Lower leg skin (tissue), 4 donors: ENCODE results near the gene ABCA6. TPM values are rescaled to one million over a fixed set of nuclear protein-coding genes. Genes with fewer than 3 reads are reported as not detected.

ENCODE experiments used
- DNase-seq, 2 donors: peaks; one replicate each; pipeline ENCODE4 v3.0.0-alpha.2; 2019; ENCODE audit warnings: low spot score in 2 of 2
- H3K4me3 ChIP-seq: fragments of 200-600 bp; sonication (generic); 2 replicates; pipeline ENCODE4 v1.5.1; 2017; ENCODE audit warnings: mild to moderate bottlenecking, low read depth; ENCODE audit not compliant: poor library complexity, severe bottlenecking
- CTCF ChIP-seq, 3 donors: fragments of 450-650 bp; IDR thresholded peaks; one replicate each; pipeline ENCODE4 v1.5.1; 2016; ENCODE audit warnings: antibody characterized with exemption in 3 of 3, mild to moderate bottlenecking in 3 of 3, moderate library complexity in 2 of 3
- POLR2A ChIP-seq, 2 donors: fragments of 450-650 bp; IDR thresholded peaks; one replicate each; pipeline ENCODE4 v1.6.1; 2016 to 2017; ENCODE audit warnings: antibody characterized with exemption in 2 of 2, mild to moderate bottlenecking in 1 of 2, moderate library complexity in 1 of 2
- WGBS, 2 donors: methylation state at CpG; one replicate each; pipeline ENCODE4 v1.1.5; 2018; 5-methylcytosine and 5-hydroxymethylcytosine counted together
- intact Hi-C: fragments of 100-400 bp; cut with DNase I; formaldehyde crosslinking; loops from one replicate; pipeline ENCODE4 v1.15.0; 2023; ENCODE audit warnings: low total_unique reads
- total RNA-seq, 4 donors: library from RNA; depleted of rRNA; stranded (reverse); fragments of >200 nt; gene quantifications; one replicate each; pipeline ENCODE4 v1.1.0, GENCODE V29; 2016

Gene ABCA6
- total RNA-seq, 4 donors from 2014 or later = 16.3 to 29.0 (median 16.8) TPM

DNA sequence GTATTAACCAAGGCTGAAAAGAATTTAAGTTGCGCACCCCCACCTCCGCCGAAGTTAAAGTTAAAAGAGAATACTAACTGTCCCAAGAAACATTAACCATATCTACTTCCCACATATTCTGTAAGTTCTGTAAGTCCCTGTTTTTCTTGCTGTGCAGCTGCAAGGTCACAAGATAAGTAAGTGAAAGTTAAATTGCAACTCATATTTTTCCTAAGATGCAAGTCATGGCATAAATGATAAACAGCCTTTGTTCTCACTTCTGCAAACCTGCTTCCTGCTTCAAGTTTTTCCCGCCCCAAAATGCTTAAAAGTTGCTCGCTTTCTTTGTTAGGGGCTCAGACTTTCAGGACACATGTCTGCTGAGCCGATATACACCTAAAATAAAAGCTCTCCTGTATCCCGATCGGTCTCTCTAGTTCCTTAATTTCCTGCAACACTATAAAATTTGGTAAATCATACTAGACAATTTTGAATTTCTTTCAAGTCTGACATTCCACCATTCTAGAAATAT, 48.4 kb downstream of the ABCA6 start:
- intact Hi-C loops = no loop called here
- DNase-seq = no peak
- TF ChIP-seq CTCF (IDR thresholded peaks at IDR 0.05) (no peak), POLR2A (IDR thresholded peaks at IDR 0.05) (no peak)

DNA sequence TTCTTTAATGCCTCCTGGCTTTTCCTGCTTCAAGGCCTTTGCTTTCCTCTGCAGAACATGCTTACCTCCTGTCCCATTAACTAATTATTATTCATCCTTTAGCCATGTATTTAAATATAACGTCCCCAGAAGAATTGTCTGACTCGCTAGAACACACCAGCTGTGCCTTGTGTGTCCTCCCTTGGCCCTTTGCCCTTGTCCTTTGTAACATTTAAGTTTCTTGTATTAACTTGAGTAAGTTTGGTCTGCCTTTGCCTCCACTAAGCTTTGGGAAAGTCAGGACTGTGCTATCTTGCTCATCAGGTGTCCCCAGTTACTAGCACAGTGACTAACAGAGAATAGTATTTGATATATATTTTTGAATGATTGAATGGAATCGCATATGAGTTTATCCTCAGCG, 51.3 kb downstream of the ABCA6 start:
- H3K4me3 ChIP-seq = no peak overlapping the region
- DNase-seq = no peak
- TF ChIP-seq CTCF (IDR thresholded peaks at IDR 0.05) (no peak), POLR2A (IDR thresholded peaks at IDR 0.05) (no peak)
- WGBS, 2 donors = 82 to 85% methylated on average over 4 of the region's 4 CpGs
- intact Hi-C loops = no loop called here

More for the DNA sequence above, 48.4 kb downstream of the ABCA6 start:
- no peak overlapping the region for H3K4me3 ChIP-seq
- WGBS, 2 donors = 66 to 73% methylated on average over 8 of the region's 8 CpGs

GRCh38 chr17:69088643-69089200, 53.0 kb downstream of the ABCA6 start:
- WGBS, 2 donors = 75 to 81% methylated on average over 4 of the region's 4 CpGs
- intact Hi-C loops = no loop called here
- DNase-seq = no peak
- H3K4me3 ChIP-seq = no peak overlapping the region
- TF ChIP-seq POLR2A (IDR thresholded peaks at IDR 0.05) = no peak
- TF ChIP-seq CTCF (IDR thresholded peaks at IDR 0.05) = no peak

DNA sequence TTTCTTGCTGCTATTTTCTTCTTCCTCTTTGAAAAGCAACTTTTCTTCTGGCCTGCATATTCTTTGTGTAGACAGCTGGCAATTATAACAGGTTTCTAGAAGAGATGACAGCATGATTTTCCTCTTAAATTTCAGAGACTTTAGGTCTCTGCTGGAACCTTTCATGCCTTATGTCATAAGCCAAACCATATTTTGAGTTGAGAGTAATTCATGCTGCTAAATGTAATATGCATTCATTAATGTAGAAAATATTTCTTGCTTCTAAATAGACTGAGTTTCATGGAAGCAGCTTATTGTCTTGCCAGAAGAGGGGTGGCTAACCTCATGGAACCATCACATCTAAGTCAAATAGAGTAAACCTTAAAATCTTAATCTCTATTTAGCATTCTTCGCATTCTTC, 55.1 kb downstream of the ABCA6 start:
- no peak overlapping the region for H3K4me3 ChIP-seq
- TF ChIP-seq CTCF (IDR thresholded peaks at IDR 0.05) (no peak), POLR2A (IDR thresholded peaks at IDR 0.05) (no peak)
- WGBS, 2 donors = 95 to 97% methylated on average over 1 of the region's 1 CpG
- intact Hi-C loops = no loop called here
- no peak for DNase-seq

DNA sequence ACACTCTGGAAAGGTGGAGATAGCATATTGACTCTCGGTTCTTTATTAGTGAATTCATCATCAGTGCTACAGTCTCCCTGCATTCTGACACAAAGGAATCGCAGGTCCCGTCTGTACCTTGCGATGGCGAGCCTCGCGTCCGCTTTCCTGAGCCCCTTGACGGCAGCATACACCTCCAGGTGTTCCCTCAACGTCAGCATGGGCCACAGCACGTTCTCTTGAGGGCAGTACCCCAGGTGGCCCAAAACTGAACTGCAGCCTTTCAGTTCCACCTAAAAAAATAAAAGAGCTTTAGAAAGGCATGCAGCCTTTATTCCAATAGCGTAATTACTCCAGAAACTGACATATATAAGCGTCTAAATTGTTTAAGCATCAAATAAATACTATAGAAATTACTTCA, 56.8 kb downstream of the ABCA6 start:
- intact Hi-C loops = no loop called here
- TF ChIP-seq POLR2A (IDR thresholded peaks at IDR 0.05) (no peak), CTCF (IDR thresholded peaks at IDR 0.05) (no peak)
- WGBS, 2 donors = 64 to 67% methylated on average over 13 of the region's 13 CpGs
- DNase-seq = no peak
- H3K4me3 ChIP-seq = no peak overlapping the region

- TF ChIP-seq POLR2A (IDR thresholded peaks at IDR 0.05) (no peak), CTCF (IDR thresholded peaks at IDR 0.05) (no peak)
- DNase-seq = no peak
- intact Hi-C loops = no loop called here
- H3K4me3 ChIP-seq = no peak overlapping the region
- 95 to 100% methylated on average over 2 of the region's 2 CpGs for WGBS, 2 donors
Observed at GRCh38 chr17:69082696-69083095, 59.0 kb downstream of the ABCA6 start.
